ENCODE measurements around the gene LSR. TPM values are rescaled to one million over a fixed set of nuclear protein-coding genes. Genes with fewer than 3 reads are reported as not detected.

The LSR gene
- total and polyA plus RNA-seq, 7 donors: 1.7 to 5.2 (median 2.4) TPM

- Histone ChIP-seq H3K4me1 (peaks cover 18% of the 10 kb centered on the region), H3K27me3 (ENCODE audit: insufficient read depth in 3 of 3, low read length in 2 of 3) (peaks cover 0 to 3% (median 0%) of the 10 kb centered on the region in 3 donors), H3K9me3 (no peaks in the 10 kb centered on the region), H3K36me3 (ENCODE audit: insufficient read depth in 1 of 2, low read depth in 1 of 2) (no peaks in the 10 kb centered on the region), H3K27ac (no peak overlapping the region), H3K4me3 (no peak overlapping the region)
- intact Hi-C loops (cut with DNase I): no loop called here
- TF ChIP-seq CTCF (IDR thresholded peaks at IDR 0.05): no peak
- DNase-seq: no peak
- WGBS, 3 donors: 77 to 82% (median 82%) methylated on average over 4 of the region's 4 CpGs
- ATAC-seq: no peak
Observed at GRCh38 chr19:35209646-35210045, 39.2 kb upstream of the LSR start.

- H3K4me3 ChIP-seq: no peak overlapping the region
- 67 to 70% (median 68%) methylated on average over 7 of the region's 7 CpGs for WGBS, 3 donors
- TF ChIP-seq CTCF (IDR thresholded peaks at IDR 0.05): no peak
- peaks cover 20% of the 10 kb centered on the region for H3K4me1 ChIP-seq
- intact Hi-C loops (cut with DNase I): no loop called here
- peak in 3 of 4 donors; percentile 24 to 45 (median 33) for ATAC-seq
- no peaks in the 10 kb centered on the region for H3K9me3 ChIP-seq
- H3K27me3 ChIP-seq (ENCODE audit: insufficient read depth in 3 of 3, low read length in 2 of 3): no peaks in the 10 kb centered on the region
- DNase-seq: peak; percentile 37 to 73
- no peaks in the 10 kb centered on the region for H3K36me3 ChIP-seq (ENCODE audit: insufficient read depth in 1 of 2, low read depth in 1 of 2)
- H3K27ac ChIP-seq: no peak overlapping the region
Observed at GRCh38 chr19:35211545-35212230, 37.1 kb upstream of the LSR start.

GRCh38 chr19:35212241-35212640, 36.6 kb upstream of the LSR start:
- Histone ChIP-seq H3K27me3 (ENCODE audit: insufficient read depth in 3 of 3, low read length in 2 of 3) (no peaks in the 10 kb centered on the region), H3K36me3 (ENCODE audit: insufficient read depth in 1 of 2, low read depth in 1 of 2) (no peaks in the 10 kb centered on the region), H3K4me3 (no peak overlapping the region), H3K9me3 (no peaks in the 10 kb centered on the region), H3K4me1 (peaks cover 20% of the 10 kb centered on the region), H3K27ac (no peak overlapping the region)
- DNase-seq (no peak), ATAC-seq (no peak)
- intact Hi-C loops (cut with DNase I): no loop called here
- no peak for TF ChIP-seq CTCF (IDR thresholded peaks at IDR 0.05)
- WGBS, 3 donors: 56 to 67% (median 59%) methylated on average over 7 of the region's 7 CpGs

GRCh38 chr19:35213663-35214632, 34.9 kb upstream of the LSR start:
- no peaks in the 10 kb centered on the region for H3K27me3 ChIP-seq (ENCODE audit: insufficient read depth in 3 of 3, low read length in 2 of 3)
- intact Hi-C loops (cut with DNase I): no loop called here
- H3K36me3 ChIP-seq (ENCODE audit: insufficient read depth in 1 of 2, low read depth in 1 of 2): no peaks in the 10 kb centered on the region
- DNase-seq (peak; percentile 37 to 64), ATAC-seq (peak; percentile 75 to 90 (median 88))
- 25 to 26% (median 26%) methylated on average over 20 to 21 of the region's 21 CpGs for WGBS, 3 donors
- peak overlapping the region; percentile 62 for H3K27ac ChIP-seq
- H3K4me1 ChIP-seq: peaks cover 20% of the 10 kb centered on the region
- no peak overlapping the region for H3K4me3 ChIP-seq
- TF ChIP-seq CTCF (IDR thresholded peaks at IDR 0.05): no peak
- H3K9me3 ChIP-seq: no peaks in the 10 kb centered on the region
